HG03520 (cell line): Measurements from ENCODE around the gene PTTG1IP2.

Experiments
- ATAC-seq: cut with Tn5 transposase; IDR thresholded peaks from one replicate; pipeline ENCODE4 v1.9.1; 2021; ENCODE audit warnings: mild to moderate bottlenecking, moderate library complexity; ENCODE audit not compliant: unreplicated experiment

Gene PTTG1IP2

DNA sequence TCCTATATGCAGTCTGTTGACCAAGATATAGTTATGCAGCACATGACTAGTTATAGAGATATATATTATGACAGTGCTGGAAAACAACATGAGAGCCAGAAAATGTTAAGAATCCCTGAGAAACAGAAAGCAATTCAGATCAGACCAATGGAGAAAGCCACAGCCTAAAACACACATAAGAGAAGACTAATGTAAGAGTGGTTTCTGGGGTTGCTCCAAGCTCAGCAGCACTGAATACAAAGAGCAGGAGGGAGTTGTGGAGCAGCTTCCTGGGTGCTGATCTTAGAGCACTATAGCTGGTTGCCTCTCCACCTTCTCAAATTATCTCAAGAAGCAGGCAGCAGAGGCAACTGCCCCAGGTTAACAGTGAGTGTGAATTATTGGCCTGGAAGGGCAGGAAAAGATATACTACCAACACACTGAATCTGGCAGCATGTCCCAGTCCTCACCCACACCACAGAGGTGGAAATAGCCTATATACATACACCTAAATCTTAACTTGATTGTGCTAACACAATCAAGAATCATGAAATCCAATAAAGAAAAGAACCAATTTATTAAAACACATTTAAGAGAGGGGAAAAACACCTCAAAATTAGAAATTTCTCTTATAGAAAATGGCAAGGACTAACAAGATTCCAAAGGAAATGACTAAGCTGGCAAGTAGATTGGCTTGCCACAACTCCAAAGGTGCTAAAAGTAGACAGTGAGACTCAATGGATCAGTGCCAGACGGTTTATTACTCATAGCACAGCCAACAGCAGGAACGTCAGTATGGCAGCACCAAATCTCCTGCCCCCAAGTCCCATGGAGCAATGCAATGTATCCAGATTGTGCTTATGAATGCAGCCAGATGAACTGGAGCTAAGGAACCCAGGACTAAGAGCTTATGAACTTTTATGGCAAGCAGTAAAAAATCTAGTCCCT is 5.1 kb downstream of the PTTG1IP2 start:
- ATAC-seq: no peak

DNA sequence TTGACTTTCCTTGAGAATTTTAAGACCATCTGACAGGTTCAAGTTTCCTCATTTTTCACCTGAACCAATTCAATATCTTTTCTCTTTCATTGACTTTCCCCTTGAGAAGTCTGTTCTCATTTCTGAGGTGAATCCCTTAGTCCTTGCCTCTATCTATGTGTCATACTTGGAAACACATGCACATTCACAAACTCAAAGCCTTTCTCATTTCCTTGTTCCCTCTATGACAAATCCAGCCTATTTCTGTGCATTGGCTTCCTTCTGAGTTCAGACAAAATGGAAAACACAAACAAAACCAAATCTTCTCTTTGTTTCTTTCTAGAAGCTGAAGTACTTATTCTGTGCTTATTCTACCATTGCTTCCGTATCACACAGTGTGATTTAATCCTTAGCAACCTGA is 13.8 kb downstream of the PTTG1IP2 start:
- ATAC-seq: no peak

DNA sequence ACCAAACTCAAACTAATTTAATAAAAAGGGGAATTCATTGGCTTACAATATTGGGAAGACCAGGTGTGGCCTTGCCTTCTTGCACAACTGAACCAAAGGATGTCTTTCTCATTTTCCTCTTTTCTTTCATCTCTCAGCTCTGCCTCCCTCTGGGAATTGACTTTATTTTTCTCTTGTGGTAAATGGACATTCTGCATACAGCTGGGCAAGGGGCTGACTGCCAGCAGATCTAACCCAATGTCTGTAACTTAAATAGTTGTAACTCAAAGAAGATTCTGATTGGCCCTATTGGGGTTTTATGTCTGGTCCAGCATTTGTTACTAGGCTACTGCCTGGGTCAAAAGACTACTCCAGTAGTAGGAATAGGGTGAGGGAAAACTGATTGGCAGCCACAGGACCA is 15.3 kb downstream of the PTTG1IP2 start:
- ATAC-seq: no peak

DNA sequence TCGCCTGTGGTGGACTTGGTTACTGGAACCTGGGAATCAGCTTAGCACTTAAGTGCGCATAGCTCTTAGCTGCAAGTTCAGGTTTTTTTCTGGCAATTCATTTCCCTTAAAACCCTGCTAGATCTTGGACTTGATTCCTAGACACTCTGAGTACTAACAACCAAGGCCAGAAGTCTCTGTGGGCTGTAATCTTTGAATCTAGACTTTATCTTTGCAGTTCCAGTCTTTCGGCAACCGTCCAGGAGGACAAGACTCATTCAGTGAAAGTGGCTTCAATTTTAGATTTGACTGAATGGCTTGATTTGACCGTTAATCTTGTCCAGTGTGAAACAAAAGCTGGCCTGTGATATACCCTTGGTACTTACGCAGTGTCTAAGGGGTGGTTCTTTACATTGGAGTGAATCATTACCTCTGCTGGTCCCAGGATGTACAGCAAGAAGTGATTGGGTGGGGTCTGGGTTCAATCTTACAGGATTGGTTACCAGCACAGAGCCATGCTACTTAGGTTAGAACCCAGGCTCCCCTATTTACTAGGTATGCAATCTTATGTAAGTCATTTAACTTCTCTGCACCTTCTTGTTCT is 16.4 kb downstream of the PTTG1IP2 start:
- ATAC-seq: no peak

DNA sequence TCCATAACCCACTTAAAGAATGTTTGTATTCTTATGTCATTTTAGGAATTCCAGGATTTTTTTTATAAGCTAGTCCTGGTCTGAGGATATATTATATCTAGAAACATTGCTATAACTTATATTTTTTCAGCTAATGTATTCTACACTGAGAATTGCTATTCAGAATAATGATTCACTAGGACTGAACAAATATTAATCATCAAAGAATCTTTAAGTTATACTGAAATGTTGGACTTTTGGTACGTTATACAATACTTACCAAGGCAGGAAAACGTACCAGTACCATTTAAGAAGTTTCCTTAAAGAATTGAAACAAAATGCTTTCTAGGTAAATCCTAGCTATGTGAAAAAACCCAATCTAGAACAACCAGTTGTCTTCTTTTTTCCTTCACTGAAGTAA is 18.4 kb downstream of the PTTG1IP2 start:
- no peak for ATAC-seq

DNA sequence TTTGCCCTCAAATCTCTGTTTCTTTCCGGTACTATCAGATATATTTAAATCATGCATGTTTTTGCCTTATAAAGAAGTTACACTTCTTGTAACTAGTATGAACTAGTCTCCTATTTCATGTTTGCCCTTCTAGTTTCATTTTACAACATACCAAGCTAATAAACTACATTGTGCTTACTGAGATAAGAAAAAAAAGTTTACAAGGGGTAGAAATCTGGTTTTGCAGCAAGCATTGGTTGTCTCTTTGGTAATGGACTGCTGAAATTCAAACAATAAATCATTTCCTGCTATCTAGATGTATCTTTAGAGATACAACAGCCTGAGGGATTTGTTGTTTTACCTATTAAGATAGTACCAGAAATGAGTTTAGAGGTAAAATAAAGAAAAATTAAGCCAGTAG is 18.8 kb downstream of the PTTG1IP2 start:
- ATAC-seq: no peak

DNA sequence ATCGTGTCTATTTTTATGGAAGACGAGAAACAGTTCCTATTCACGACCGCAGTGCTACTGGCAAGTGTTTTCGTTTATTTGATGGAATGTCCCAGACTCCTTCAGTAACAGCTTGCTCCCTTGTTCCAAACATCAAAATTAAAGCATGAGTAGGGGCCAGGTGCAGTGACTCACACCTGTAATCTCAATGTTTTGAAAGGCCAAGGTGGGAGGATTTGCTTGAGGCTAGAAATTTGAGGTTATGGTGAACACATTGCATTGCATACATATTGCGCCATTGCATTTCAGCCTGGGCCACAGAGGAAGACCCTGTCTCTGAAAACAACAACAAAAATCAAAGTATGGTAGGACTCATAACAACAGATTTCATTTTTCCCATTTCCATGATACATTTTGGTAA is 22.8 kb downstream of the PTTG1IP2 start:
- no peak for ATAC-seq

DNA sequence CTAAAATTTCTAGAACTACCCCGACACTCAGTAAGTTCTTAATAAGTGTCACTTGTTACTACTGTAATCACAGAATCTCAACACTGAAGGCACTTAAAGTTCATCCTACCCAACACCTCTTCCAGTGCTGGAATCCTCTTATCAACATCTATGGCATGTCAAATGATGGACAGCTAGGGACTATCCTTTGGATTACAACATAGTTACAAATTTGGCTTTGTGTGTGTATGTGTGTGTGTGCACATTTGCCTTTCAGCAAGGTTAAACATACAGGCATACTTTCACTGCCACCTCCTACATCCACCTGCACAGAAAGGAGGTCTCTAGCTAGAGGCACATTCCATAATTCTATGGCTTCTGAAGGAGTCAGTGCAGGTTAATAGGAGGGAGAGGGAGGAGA is 25.8 kb downstream of the PTTG1IP2 start:
- ATAC-seq: no peak

DNA sequence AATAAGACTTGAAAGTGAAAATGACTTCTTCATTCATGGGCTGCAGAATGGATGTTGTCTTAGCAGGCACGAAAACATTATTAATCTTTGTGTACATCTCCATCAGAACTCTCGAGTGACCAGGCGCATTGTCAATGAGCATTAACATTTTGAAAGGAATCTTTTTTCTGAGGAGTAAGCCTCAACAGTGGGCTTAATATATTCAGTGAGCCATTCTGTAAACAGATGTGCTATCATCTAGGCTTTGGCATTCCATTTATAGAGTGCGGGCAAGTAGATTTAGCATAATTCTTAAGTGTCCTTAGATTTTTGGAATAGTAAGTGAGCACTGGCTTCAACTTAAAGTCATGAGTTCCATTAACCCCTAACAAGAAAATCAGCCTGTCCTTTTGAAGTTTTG is 33.1 kb downstream of the PTTG1IP2 start:
- ATAC-seq: no peak

DNA sequence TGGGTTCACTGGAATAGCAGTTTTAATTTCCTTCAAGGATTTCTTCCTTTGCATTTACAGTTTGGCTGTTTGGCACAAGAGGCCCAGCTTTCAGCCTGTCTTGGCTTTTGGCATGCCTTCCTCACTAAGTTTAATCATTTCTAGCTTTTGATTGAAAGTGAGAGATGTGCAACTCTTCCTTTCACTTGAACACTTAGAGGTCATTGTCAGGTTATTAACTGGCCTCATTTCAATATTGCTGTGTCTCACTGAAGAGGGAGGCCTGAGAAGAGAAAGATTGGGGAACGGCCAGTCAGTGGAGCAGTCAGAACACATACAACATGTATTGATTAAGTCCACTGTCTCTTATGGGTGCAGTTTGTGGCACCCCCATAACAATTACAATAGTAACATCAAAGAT is 33.9 kb downstream of the PTTG1IP2 start:
- ATAC-seq: no peak

DNA sequence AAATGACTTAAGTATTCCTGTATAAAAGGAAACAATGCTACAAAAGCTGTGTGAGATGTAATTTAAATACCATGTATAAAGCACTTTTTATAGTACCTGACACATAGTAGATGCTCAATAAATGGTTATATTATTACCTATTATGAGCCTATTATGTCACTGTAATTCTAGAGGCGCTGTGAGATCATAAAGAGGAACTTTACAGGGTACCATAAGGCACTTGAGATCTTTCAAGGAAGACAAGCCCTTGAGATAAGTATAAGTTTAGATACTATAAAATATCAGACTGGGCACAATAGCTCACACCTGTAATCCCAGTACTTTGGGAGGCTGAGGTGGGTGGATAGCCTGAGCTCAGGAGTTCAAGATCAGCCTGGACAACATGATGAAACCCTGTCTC is 38.3 kb downstream of the PTTG1IP2 start:
- ATAC-seq: no peak

DNA sequence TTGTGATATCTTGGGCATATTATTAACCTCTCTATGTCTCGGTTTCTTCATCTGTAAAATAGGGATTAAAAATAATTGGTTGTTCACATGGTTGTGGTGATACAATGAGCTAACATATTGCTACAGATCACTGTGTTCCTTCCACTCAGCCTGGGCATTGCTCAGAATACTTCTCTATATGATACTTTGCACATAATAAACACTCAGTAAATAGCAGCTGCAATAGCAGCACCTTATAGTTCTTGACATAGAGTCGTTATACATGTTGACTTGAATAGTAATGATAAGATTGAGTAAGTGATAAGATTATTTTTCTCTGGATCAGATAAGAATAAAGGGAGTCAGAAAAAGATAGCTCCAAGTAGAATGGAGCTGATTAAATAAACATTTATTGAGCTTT is 42.3 kb downstream of the PTTG1IP2 start:
- no peak for ATAC-seq

DNA sequence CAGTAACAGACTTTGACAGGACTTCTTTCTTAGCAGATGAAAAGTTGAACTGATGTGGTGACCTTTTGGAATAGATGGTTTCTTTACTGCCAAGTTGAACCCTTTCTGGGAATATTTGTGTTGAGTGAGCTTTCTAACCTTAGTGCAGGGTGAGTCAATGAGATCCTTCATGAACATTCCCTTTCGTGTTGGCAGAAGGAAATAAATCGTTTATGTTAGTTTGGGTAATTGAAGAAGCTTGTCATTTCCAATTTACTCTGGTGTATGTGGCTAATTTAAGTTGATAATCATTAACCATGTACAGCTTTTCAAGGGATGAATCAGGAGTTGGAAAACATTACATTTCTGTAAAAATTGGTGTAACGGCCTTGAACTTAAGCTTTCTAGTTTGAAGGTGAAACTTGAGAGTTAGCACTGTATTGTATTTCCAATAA is 43.4 kb downstream of the PTTG1IP2 start:
- no peak for ATAC-seq

DNA sequence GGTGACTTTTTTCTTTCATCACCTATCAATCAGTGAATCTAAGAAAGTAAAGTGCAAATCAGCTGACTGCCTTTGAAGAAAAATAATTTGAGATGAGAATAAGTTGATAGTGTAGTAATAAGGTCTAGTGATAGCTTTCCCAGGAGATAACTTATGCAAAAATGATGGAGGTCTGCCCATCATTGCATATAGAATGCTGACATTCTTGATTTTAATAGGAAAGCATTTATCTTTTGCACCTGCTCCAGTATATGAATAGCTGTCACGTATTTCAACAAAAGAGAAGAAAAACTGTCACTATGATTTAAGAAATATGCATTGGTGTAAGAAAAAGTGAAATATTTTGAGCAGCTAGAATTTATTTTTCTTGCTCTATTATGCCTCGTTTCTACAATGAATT is 46.8 kb downstream of the PTTG1IP2 start:
- no peak for ATAC-seq

DNA sequence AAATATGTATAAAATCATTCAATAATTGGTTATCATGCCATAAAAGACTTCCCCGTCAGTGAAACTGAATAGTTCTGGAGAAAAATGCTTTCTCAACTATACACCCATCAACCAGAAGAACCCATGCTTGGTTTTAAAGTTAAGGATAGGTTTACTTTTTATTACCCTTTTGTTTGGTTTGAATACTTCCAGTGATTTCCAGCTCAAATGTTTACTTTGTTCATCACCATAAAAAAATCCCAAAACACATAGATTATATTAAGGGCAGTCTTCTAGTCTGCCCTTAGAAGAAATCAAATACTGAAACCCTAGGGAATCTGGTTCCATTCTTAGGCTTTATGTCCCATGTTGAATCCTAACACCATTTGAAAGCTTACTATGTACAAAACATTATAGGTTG is 49.2 kb downstream of the PTTG1IP2 start:
- ATAC-seq: no peak

DNA sequence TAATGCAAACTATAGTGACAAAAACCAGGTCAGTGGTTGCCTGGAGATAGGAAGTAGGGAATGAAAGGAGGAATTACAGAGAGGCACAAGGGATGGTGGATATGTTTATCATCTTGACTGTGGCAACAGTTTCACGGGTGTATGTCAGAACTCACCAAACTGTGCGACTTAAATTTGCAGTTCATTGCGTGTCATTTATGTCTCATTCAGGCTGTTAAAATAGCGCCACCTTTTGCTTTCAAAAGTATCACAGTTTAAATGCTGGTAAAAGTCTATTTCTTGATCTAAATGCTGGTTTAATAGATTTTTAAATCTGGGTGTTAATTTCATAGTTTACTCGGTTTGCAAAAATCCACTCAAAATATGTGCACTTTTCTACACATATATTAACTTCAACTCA is 51.0 kb downstream of the PTTG1IP2 start:
- ATAC-seq: no peak

DNA sequence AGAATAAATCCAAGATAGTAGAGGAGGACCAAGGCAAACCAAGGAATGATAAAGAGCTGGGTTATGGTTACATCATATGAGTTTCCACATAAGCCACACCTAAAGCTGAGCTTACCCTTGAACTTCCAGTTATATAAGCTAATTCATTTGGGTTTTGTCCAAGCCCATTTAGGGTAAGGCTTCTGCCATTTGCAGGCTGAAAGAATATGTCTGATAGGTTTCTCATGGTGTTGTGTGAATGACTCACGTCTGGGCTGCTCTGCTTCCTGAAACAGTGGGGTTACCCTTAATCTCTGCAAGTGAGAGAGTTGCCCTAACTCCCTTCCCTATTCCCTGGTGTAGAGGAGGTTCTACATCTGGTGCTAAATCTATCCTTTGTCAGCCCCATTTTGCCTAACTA is 60.8 kb downstream of the PTTG1IP2 start:
- no peak for ATAC-seq

DNA sequence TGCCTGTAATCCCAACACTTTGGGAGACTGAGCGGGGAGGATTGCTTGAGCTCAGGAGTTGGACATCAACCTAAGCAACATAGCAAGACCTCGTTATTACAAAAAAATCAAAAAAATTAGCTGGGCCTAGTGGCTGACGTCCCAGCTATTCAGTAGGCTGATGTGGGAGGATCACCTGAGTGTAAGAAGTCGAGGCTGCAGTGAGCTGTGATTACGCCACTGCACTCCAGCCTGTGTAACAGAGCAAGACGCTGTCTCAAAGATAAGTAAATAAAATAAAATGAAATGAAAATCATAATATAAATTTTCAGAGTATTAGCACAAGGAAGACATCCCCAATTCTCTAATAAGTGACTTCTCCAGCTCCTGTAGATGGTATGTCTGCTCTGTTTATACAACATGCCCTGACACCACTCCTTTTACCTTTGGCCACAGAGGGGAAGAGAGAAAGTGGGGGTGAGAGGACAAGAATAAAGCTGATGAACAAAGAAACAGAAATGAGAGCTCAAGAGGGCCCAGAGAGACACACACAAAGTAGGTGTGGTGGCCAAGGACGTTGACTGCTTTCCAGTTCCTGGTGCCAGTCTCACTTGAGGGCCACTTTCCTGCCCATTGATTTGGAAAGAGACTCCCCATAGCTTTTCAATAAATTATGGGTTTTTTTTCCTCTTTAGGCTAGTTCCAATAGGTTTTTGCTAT is 62.9 kb downstream of the PTTG1IP2 start:
- peak; percentile 64 for ATAC-seq

DNA sequence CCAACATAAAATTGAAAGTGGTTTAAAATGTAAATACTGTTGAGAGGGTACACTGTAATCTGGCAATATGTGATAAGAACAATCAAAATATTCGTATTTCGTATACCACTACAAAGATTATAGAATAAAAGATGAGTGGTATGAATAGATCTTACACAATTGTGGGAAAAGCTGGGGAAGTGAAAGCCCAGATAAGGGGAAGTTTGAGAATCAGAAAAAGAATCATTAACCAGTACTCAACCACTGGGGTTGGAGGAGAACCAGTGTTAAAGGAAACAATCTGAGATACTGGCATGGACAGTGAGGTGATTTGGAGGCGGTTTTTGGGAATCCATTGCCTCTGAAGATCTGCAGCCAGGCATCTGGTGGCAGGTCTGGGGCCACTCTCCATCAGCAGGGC is 67.0 kb downstream of the PTTG1IP2 start:
- ATAC-seq: peak; percentile 48

DNA sequence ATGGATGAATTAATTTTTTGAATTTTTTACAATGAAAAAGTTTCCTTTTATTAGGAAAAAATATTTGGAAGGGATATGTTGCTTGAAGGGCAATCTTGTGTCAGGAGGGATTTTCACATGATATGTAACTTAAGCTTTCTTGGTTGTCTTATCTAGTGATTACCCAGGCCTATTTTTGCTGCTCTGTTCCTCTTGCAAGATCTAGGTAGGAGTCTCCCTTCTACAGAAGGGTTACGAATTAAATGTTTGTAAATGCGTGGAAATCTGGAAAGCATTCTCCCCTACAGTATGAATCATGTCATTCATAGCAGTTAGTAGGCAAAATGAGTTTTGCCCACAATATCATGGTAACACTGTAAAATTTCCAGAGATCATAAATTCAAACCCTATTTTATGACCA is 69.0 kb downstream of the PTTG1IP2 start:
- no peak for ATAC-seq

DNA sequence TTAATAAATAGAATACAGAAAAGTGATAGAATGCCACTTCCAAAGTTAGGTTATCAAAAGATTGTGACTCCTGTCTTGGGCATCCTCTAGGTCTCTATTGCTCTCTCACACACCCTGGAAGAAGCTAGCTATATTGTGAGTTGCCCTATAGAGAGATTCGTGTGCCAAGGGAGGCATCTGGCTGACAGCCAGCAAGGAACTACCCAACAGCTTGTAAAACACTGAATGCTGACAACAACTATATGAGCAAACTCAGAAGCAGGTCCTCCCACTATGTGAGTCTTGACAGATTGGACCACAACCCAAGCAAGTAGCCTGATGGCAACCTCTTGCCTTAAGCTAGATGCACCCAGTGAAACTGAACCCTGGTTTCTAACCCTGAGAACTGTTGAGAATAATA is 71.0 kb downstream of the PTTG1IP2 start:
- no peak for ATAC-seq

DNA sequence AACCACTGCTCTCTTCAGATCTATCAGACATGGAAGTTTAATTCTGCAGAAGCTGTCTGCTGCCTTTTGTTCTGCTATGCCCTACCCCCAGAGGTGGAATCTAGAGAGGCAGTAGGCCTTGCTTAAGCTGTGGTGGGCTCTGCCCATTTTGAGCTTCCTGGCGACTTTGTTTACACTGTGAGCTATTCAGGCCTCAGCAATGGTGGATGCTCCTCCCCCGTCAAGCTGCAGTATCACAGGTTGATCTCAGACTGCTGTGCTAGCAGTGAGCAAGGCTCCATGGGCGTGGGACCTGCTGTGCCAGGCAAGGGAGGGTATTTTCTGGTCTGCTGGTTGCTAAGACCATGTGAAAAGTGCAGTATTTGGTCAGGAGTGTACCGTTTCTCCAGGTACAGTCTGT is 81.6 kb downstream of the PTTG1IP2 start:
- ATAC-seq: no peak
